Transverse colon (tissue), 3 donors: ENCODE measurements around the gene ZDHHC7.

Source experiments
- CTCF ChIP-seq, 5 experiments: fragments of 200-600 bp in 3 of 5; fragments of 450-650 bp in 2 of 5; sonication (generic) in 3 of 5; IDR thresholded peaks; 1 replicate in 2 of 5; 2 replicates in 3 of 5; pipeline ENCODE4 v1.5.1; 2016 to 2017; ENCODE audit warnings: antibody characterized with exemption in 5 of 5, inconsistent platforms in 3 of 5, mild to moderate bottlenecking in 2 of 5, moderate library complexity in 1 of 5
- EP300 ChIP-seq: sonication (generic); formaldehyde crosslinking; IDR thresholded peaks from one replicate; pipeline ENCODE4 v1.6.1; 2017; ENCODE audit warnings: antibody characterized with exemption, low read depth

GRCh38 chr16:85040685-85041084 lies 29.4 kb upstream of the ZDHHC7 start:
- no peak for TF ChIP-seq CTCF (IDR thresholded peaks at IDR 0.05)
- TF ChIP-seq EP300: no peak
